Skeletal muscle satellite cell (primary cell): Measurements from ENCODE around the gene RGS12.

Experiments
- H3K27me3 ChIP-seq: 2 replicates; pipeline ENCODE4 v1.7.0; 2013; ENCODE audit warnings: low read length; ENCODE audit not compliant: control insufficient read depth, insufficient read depth
- H3K36me3 ChIP-seq: 2 replicates; pipeline ENCODE4 v1.7.0; 2013; ENCODE audit warnings: mild to moderate bottlenecking, control low read depth, low read length; ENCODE audit not compliant: insufficient read depth
- H3K4me1 ChIP-seq: 2 replicates; pipeline ENCODE4 v1.7.0; 2013; ENCODE audit warnings: low read length; ENCODE audit not compliant: control insufficient read depth, insufficient read depth
- H3K4me2 ChIP-seq: 2 replicates; pipeline ENCODE4 v1.7.0; 2013; ENCODE audit warnings: mild to moderate bottlenecking, low read length
- H3K4me3 ChIP-seq: 2 replicates; pipeline ENCODE4 v1.7.0; 2013; ENCODE audit warnings: low read length
- H3K9ac ChIP-seq: 2 replicates; pipeline ENCODE4 v1.7.0; 2013; ENCODE audit warnings: mild to moderate bottlenecking, low read depth, low read length, moderate library complexity
- H3K9me3 ChIP-seq: replicated peaks from 2 replicates; pipeline ENCODE4 v1.7.0; 2013; ENCODE audit warnings: mild to moderate bottlenecking, control low read depth, low read length

Gene RGS12

GRCh38 chr4:3268395-3269104, 24.3 kb upstream of the RGS12 start:
- Histone ChIP-seq H3K36me3 (no peaks in the 10 kb centered on the region), H3K27me3 (peaks cover 32% of the 10 kb centered on the region), H3K9ac (no peak overlapping the region), H3K4me3 (no peak overlapping the region), H3K4me1 (no peaks in the 10 kb centered on the region), H3K9me3 (no peaks in the 10 kb centered on the region), H3K4me2 (no peak overlapping the region)

GRCh38 chr4:3269105-3269927, 23.5 kb upstream of the RGS12 start:
- no peak overlapping the region for H3K4me3 ChIP-seq
- H3K9ac ChIP-seq: no peak overlapping the region

GRCh38 chr4:3269991-3270611, 22.7 kb upstream of the RGS12 start:
- no peak overlapping the region for H3K4me3 ChIP-seq
- H3K4me2 ChIP-seq: no peak overlapping the region
- H3K27me3 ChIP-seq: peaks cover 32% of the 10 kb centered on the region
- no peaks in the 10 kb centered on the region for H3K4me1 ChIP-seq
- H3K36me3 ChIP-seq: no peaks in the 10 kb centered on the region
- H3K9ac ChIP-seq: no peak overlapping the region
- H3K9me3 ChIP-seq: no peaks in the 10 kb centered on the region

More at GRCh38 chr4:3269105-3269927, 23.5 kb upstream of the RGS12 start:
- no peaks in the 10 kb centered on the region for H3K4me1 ChIP-seq
- H3K9me3 ChIP-seq: no peaks in the 10 kb centered on the region
- H3K27me3 ChIP-seq: peaks cover 32% of the 10 kb centered on the region
- H3K36me3 ChIP-seq: no peaks in the 10 kb centered on the region
- H3K4me2 ChIP-seq: no peak overlapping the region

GRCh38 chr4:3271131-3271530, 21.7 kb upstream of the RGS12 start:
- no peak overlapping the region for H3K4me3 ChIP-seq
- H3K4me1 ChIP-seq: no peaks in the 10 kb centered on the region
- H3K9ac ChIP-seq: no peak overlapping the region
- H3K9me3 ChIP-seq: no peaks in the 10 kb centered on the region
- no peaks in the 10 kb centered on the region for H3K36me3 ChIP-seq
- H3K27me3 ChIP-seq: peaks cover 29% of the 10 kb centered on the region
- no peak overlapping the region for H3K4me2 ChIP-seq

GRCh38 chr4:3276986-3277385, 15.8 kb upstream of the RGS12 start:
- no peak overlapping the region for H3K9ac ChIP-seq
- H3K27me3 ChIP-seq: peaks cover 6% of the 10 kb centered on the region
- peaks cover 8% of the 10 kb centered on the region for H3K4me1 ChIP-seq
- H3K36me3 ChIP-seq: no peaks in the 10 kb centered on the region
- peak overlapping the region; percentile 52 for H3K4me2 ChIP-seq
- H3K4me3 ChIP-seq: peak overlapping the region; percentile 38
- H3K9me3 ChIP-seq: no peaks in the 10 kb centered on the region

GRCh38 chr4:3280466-3280865, 12.4 kb upstream of the RGS12 start:
- H3K9me3 ChIP-seq: no peaks in the 10 kb centered on the region
- H3K27me3 ChIP-seq: peaks cover 15% of the 10 kb centered on the region
- H3K4me2 ChIP-seq: no peak overlapping the region
- no peak overlapping the region for H3K9ac ChIP-seq
- H3K36me3 ChIP-seq: no peaks in the 10 kb centered on the region
- peaks cover 8% of the 10 kb centered on the region for H3K4me1 ChIP-seq
- H3K4me3 ChIP-seq: no peak overlapping the region

GRCh38 chr4:3283483-3283882, 9.3 kb upstream of the RGS12 start:
- Histone ChIP-seq H3K4me1 (no peaks in the 10 kb centered on the region), H3K36me3 (no peaks in the 10 kb centered on the region), H3K9me3 (no peaks in the 10 kb centered on the region), H3K4me2 (no peak overlapping the region), H3K27me3 (peaks cover 33% of the 10 kb centered on the region), H3K9ac (no peak overlapping the region), H3K4me3 (no peak overlapping the region)

- H3K27me3 ChIP-seq: peaks cover 33% of the 10 kb centered on the region
- H3K4me1 ChIP-seq: no peaks in the 10 kb centered on the region
- H3K4me3 ChIP-seq: no peak overlapping the region
- H3K9ac ChIP-seq: no peak overlapping the region
- no peak overlapping the region for H3K4me2 ChIP-seq
- no peaks in the 10 kb centered on the region for H3K36me3 ChIP-seq
- H3K9me3 ChIP-seq: no peaks in the 10 kb centered on the region
Measured at GRCh38 chr4:3283916-3284315, 8.9 kb upstream of the RGS12 start.

- H3K4me3 ChIP-seq: no peak overlapping the region
- no peak overlapping the region for H3K4me2 ChIP-seq
- H3K9ac ChIP-seq: no peak overlapping the region
- no peaks in the 10 kb centered on the region for H3K4me1 ChIP-seq
- no peaks in the 10 kb centered on the region for H3K9me3 ChIP-seq
- no peaks in the 10 kb centered on the region for H3K36me3 ChIP-seq
- H3K27me3 ChIP-seq: peaks cover 33% of the 10 kb centered on the region
Measured at GRCh38 chr4:3284734-3285557, 7.9 kb upstream of the RGS12 start.

GRCh38 chr4:3285558-3286334, 7.1 kb upstream of the RGS12 start:
- Histone ChIP-seq H3K4me2 (no peak overlapping the region), H3K9ac (no peak overlapping the region), H3K36me3 (no peaks in the 10 kb centered on the region), H3K9me3 (no peaks in the 10 kb centered on the region), H3K4me3 (no peak overlapping the region), H3K4me1 (no peaks in the 10 kb centered on the region), H3K27me3 (peaks cover 33% of the 10 kb centered on the region)
